ENCODE data around the gene USP6NL. TPM values are rescaled to one million over a fixed set of nuclear protein-coding genes. Genes with fewer than 3 reads are reported as not detected.

The USP6NL gene
- total RNA-seq, 1 experiment from 2014 or later: 38.7 TPM

DNA sequence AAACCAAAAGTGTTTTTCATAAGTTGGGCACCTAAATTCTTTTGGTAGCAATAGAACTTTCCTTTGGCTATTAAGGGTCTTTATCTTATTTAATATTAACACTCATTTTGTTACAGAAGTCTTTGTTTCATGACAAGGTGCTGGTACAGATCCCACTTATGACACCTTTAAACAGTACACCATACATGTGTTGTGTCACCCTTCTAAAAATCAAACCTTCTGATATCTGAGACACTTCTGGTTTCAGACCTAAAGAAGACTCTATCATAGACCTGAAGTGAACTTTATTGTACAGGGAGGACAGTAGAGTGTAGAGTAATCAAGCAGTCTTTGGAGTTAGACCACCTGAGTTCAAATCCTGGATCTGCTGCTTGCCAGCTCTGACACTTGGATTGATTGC, 5.8 kb upstream of the USP6NL start:
- Histone ChIP-seq H3K27me3 (replicated peaks; ENCODE audit: insufficient read depth, low read depth, low read length, poor library complexity) (no peaks in the 10 kb centered on the region), H3K27ac (ENCODE audit: low read depth, low read length, poor library complexity, severe bottlenecking) (no peak overlapping the region), H3K4me3 (ENCODE audit: low read depth, low read length, poor library complexity, severe bottlenecking) (no peak overlapping the region), H3K36me3 (ENCODE audit: insufficient read depth, low read length, poor library complexity, severe bottlenecking) (no peaks in the 10 kb centered on the region), H3K9me3 (ENCODE audit: low read depth, low read length, poor library complexity, severe bottlenecking) (no peaks in the 10 kb centered on the region), H3K4me1 (ENCODE audit: insufficient read depth, low read length, poor library complexity, severe bottlenecking) (peaks cover 4% of the 10 kb centered on the region)
- ChIA-PET POLR2A (ENCODE audit: low non-redundant PET) (no interaction called here), CTCF (no interaction called here)
- intact Hi-C loops (cut with micrococcal nuclease; ENCODE audit: unreplicated experiment): loop anchor here (10.0 kb wide), 1 partner anchor 108 kb away; no protein-coding TSS in a partner anchor
- no peak for DNase-seq (ENCODE audit: low spot score)
- TF ChIP-seq, protein P1, sequence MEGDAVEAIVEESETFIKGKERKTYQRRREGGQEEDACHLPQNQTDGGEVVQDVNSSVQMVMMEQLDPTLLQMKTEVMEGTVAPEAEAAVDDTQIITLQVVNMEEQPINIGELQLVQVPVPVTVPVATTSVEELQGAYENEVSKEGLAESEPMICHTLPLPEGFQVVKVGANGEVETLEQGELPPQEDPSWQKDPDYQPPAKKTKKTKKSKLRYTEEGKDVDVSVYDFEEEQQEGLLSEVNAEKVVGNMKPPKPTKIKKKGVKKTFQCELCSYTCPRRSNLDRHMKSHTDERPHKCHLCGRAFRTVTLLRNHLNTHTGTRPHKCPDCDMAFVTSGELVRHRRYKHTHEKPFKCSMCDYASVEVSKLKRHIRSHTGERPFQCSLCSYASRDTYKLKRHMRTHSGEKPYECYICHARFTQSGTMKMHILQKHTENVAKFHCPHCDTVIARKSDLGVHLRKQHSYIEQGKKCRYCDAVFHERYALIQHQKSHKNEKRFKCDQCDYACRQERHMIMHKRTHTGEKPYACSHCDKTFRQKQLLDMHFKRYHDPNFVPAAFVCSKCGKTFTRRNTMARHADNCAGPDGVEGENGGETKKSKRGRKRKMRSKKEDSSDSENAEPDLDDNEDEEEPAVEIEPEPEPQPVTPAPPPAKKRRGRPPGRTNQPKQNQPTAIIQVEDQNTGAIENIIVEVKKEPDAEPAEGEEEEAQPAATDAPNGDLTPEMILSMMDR (conservative IDR thresholded peaks at IDR 0.05; ENCODE audit: low read depth, low read length): no peak
- TF ChIP-seq EZH2 (IDR thresholded peaks at IDR 0.05; ENCODE audit: borderline replicate concordance, low read depth, low read length, poor library complexity, severe bottlenecking): no peak
- no TSS peak for BruUV-seq (replicated peaks)

DNA sequence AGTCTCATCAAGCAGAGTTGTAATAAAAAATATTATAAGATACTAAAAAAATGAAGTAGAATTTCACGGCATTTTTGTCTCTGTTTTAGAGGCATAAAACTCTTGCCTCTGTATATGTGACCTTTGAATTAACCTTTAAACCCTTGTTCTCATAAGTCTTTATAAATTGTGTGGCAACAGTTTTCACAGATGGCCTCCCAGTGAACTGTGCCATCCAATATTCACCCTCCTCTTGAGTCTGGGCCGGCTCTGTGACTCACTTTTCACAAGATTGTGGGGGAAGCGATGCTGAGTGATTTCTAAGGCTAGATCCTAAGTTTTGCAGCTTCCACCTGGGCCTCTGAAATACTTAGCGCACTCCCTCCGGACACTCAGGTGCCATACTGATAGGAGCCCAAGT, 4.6 kb upstream of the USP6NL start:
- TF ChIP-seq, protein P1 (conservative IDR thresholded peaks at IDR 0.05; ENCODE audit: low read depth, low read length): no peak
- no peak for TF ChIP-seq EZH2 (IDR thresholded peaks at IDR 0.05; ENCODE audit: borderline replicate concordance, low read depth, low read length, poor library complexity, severe bottlenecking)
- Histone ChIP-seq H3K36me3 (ENCODE audit: insufficient read depth, low read length, poor library complexity, severe bottlenecking) (no peaks in the 10 kb centered on the region), H3K9me3 (ENCODE audit: low read depth, low read length, poor library complexity, severe bottlenecking) (no peaks in the 10 kb centered on the region), H3K4me3 (ENCODE audit: low read depth, low read length, poor library complexity, severe bottlenecking) (no peak overlapping the region), H3K4me1 (ENCODE audit: insufficient read depth, low read length, poor library complexity, severe bottlenecking) (peaks cover 8% of the 10 kb centered on the region), H3K27me3 (replicated peaks; ENCODE audit: insufficient read depth, low read depth, low read length, poor library complexity) (no peaks in the 10 kb centered on the region), H3K27ac (ENCODE audit: low read depth, low read length, poor library complexity, severe bottlenecking) (no peak overlapping the region)
- intact Hi-C loops (cut with micrococcal nuclease; ENCODE audit: unreplicated experiment): loop anchor here (10.0 kb wide), 1 partner anchor 109 kb away; no protein-coding TSS in a partner anchor
- DNase-seq (ENCODE audit: low spot score): no peak
- no TSS peak for BruUV-seq (replicated peaks)
- POLR2A ChIA-PET (ENCODE audit: low non-redundant PET): no interaction called here
- CTCF ChIA-PET: no interaction called here

DNA sequence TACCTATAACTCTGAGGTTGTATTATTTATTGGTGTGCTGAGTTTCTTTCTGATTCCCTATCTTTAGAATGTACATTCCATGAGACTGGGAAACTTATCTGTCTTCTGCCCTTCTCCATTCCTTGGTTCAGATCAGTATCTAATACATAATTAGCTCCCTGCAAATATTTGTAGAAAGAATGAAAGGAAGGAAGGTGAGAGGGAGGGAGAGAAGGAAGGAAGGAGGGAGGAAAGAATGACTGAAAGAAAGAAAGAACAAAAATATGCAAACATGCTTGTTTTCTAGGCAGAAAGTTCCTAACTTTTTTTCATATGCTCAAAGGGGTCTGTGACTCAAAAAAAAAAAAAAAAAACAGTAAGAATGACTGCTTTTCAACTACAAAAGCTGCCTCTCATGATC, 3.9 kb upstream of the USP6NL start:
- no peaks in the 10 kb centered on the region for H3K9me3 ChIP-seq (ENCODE audit: low read depth, low read length, poor library complexity, severe bottlenecking)
- no peak overlapping the region for H3K27ac ChIP-seq (ENCODE audit: low read depth, low read length, poor library complexity, severe bottlenecking)
- no peak overlapping the region for H3K4me3 ChIP-seq (ENCODE audit: low read depth, low read length, poor library complexity, severe bottlenecking)
- TF ChIP-seq, protein P1 (conservative IDR thresholded peaks at IDR 0.05; ENCODE audit: low read depth, low read length): no peak
- TF ChIP-seq EZH2 (IDR thresholded peaks at IDR 0.05; ENCODE audit: borderline replicate concordance, low read depth, low read length, poor library complexity, severe bottlenecking): no peak
- POLR2A ChIA-PET (ENCODE audit: low non-redundant PET): no interaction called here
- no TSS peak for BruUV-seq (replicated peaks)
- no peaks in the 10 kb centered on the region for H3K36me3 ChIP-seq (ENCODE audit: insufficient read depth, low read length, poor library complexity, severe bottlenecking)
- CTCF ChIA-PET: no interaction called here
- intact Hi-C loops (cut with micrococcal nuclease; ENCODE audit: unreplicated experiment): loop anchor here (10.0 kb wide), 1 partner anchor 109 kb away; no protein-coding TSS in a partner anchor
- no peak for DNase-seq (ENCODE audit: low spot score)
- peaks cover 8% of the 10 kb centered on the region for H3K4me1 ChIP-seq (ENCODE audit: insufficient read depth, low read length, poor library complexity, severe bottlenecking)
- H3K27me3 ChIP-seq (replicated peaks; ENCODE audit: insufficient read depth, low read depth, low read length, poor library complexity): no peaks in the 10 kb centered on the region

Measured in A673 (cell line).